Measurements from ENCODE around the gene LTBP1.

LTBP1 gene

GRCh38 chr2:33077844-33078243, 131.1 kb downstream of the LTBP1 start:
- Histone ChIP-seq H2BK5ac (ENCODE audit: low read depth, low read length, poor library complexity) (no peak overlapping the region), H3K79me2 (ENCODE audit: control insufficient read depth, insufficient read depth, low read length, poor library complexity) (no peaks in the 10 kb centered on the region), H3K79me1 (ENCODE audit: low read length) (no peaks in the 10 kb centered on the region), H4K91ac (ENCODE audit: low read depth, low read length) (no peak overlapping the region), H3K4me3 (ENCODE audit: low read depth, low read length) (no peak overlapping the region), H3K14ac (ENCODE audit: low read length) (no peak overlapping the region), H3K4me2 (ENCODE audit: low read length) (no peak overlapping the region), H3K27ac (ENCODE audit: low read depth, low read length) (no peak overlapping the region), H3K9ac (ENCODE audit: low read length) (no peak overlapping the region), H4K12ac (ENCODE audit: low read depth, low read length) (no peak overlapping the region), H3K18ac (ENCODE audit: low read length) (no peak overlapping the region), H2BK120ac (ENCODE audit: insufficient read depth, low read length, poor library complexity) (no peak overlapping the region), H2AK5ac (ENCODE audit: low read length) (no peak overlapping the region), H4K8ac (ENCODE audit: low read depth, low read length) (no peak overlapping the region), H3K4ac (ENCODE audit: low read depth, low read length) (no peak overlapping the region), H3K36me3 (ENCODE audit: control insufficient read depth in 1 of 2, insufficient read depth in 2 of 2, low read length in 2 of 2) (no peaks in the 10 kb centered on the region), H2BK12ac (ENCODE audit: low read length) (no peak overlapping the region), H2AFZ (ENCODE audit: insufficient read depth, low read length, poor library complexity) (no peak overlapping the region), H3K4me1 (ENCODE audit: control insufficient read depth in 1 of 2, insufficient read depth in 2 of 2, low read length in 2 of 2) (peaks cover 0 to under 1% of the 10 kb centered on the region in 2 experiments), H3K9me3 (ENCODE audit: insufficient read depth, low read depth, low read length) (no peaks in the 10 kb centered on the region), H3K23ac (ENCODE audit: low read length) (no peak overlapping the region), H3K27me3 (ENCODE audit: insufficient read depth, low read length) (no peaks in the 10 kb centered on the region)
- WGBS (ENCODE audit: extremely low coverage, insufficient coverage, insufficient read length): no CpG with 5 or more reads among the region's 4 CpGs
- no peak for DNase-seq

GRCh38 chr2:33081691-33082090, 134.9 kb downstream of the LTBP1 start:
- no peak overlapping the region for H3K4me3 ChIP-seq (ENCODE audit: low read depth, low read length)
- no peak overlapping the region for H3K23ac ChIP-seq (ENCODE audit: low read length)
- H4K8ac ChIP-seq (ENCODE audit: low read depth, low read length): no peak overlapping the region
- H3K4ac ChIP-seq (ENCODE audit: low read depth, low read length): no peak overlapping the region
- H3K14ac ChIP-seq (ENCODE audit: low read length): no peak overlapping the region
- no peak overlapping the region for H2AFZ ChIP-seq (ENCODE audit: insufficient read depth, low read length, poor library complexity)
- H3K79me2 ChIP-seq (ENCODE audit: control insufficient read depth, insufficient read depth, low read length, poor library complexity): no peaks in the 10 kb centered on the region
- H2BK12ac ChIP-seq (ENCODE audit: low read length): no peak overlapping the region
- H4K12ac ChIP-seq (ENCODE audit: low read depth, low read length): no peak overlapping the region
- no peak overlapping the region for H3K9ac ChIP-seq (ENCODE audit: low read length)
- no CpG with 5 or more reads among the region's 7 CpGs for WGBS (ENCODE audit: extremely low coverage, insufficient coverage, insufficient read length)
- no peak overlapping the region for H2BK5ac ChIP-seq (ENCODE audit: low read depth, low read length, poor library complexity)
- H3K27me3 ChIP-seq (ENCODE audit: insufficient read depth, low read length): no peaks in the 10 kb centered on the region
- no peak overlapping the region for H3K18ac ChIP-seq (ENCODE audit: low read length)
- no peak for DNase-seq
- no peak overlapping the region for H3K4me2 ChIP-seq (ENCODE audit: low read length)
- H2BK120ac ChIP-seq (ENCODE audit: insufficient read depth, low read length, poor library complexity): no peak overlapping the region
- no peak overlapping the region for H4K91ac ChIP-seq (ENCODE audit: low read depth, low read length)
- no peaks in the 10 kb centered on the region for H3K9me3 ChIP-seq (ENCODE audit: insufficient read depth, low read depth, low read length)
- no peaks in the 10 kb centered on the region for H3K4me1 ChIP-seq (ENCODE audit: control insufficient read depth in 1 of 2, insufficient read depth in 2 of 2, low read length in 2 of 2)
- no peak overlapping the region for H3K27ac ChIP-seq (ENCODE audit: low read depth, low read length)
- no peaks in the 10 kb centered on the region for H3K79me1 ChIP-seq (ENCODE audit: low read length)
- H3K36me3 ChIP-seq (ENCODE audit: control insufficient read depth in 1 of 2, insufficient read depth in 2 of 2, low read length in 2 of 2): no peaks in the 10 kb centered on the region
- no peak overlapping the region for H2AK5ac ChIP-seq (ENCODE audit: low read length)

GRCh38 chr2:33083699-33084387, 137.1 kb downstream of the LTBP1 start:
- Histone ChIP-seq H3K27me3 (ENCODE audit: insufficient read depth, low read length) (no peaks in the 10 kb centered on the region), H2BK5ac (ENCODE audit: low read depth, low read length, poor library complexity) (no peak overlapping the region), H2BK120ac (ENCODE audit: insufficient read depth, low read length, poor library complexity) (no peak overlapping the region), H3K27ac (ENCODE audit: low read depth, low read length) (no peak overlapping the region), H4K12ac (ENCODE audit: low read depth, low read length) (no peak overlapping the region), H3K4me2 (ENCODE audit: low read length) (no peak overlapping the region), H3K9me3 (ENCODE audit: insufficient read depth, low read depth, low read length) (no peaks in the 10 kb centered on the region), H3K4me3 (ENCODE audit: low read depth, low read length) (no peak overlapping the region), H2AK5ac (ENCODE audit: low read length) (no peak overlapping the region), H4K91ac (ENCODE audit: low read depth, low read length) (no peak overlapping the region), H3K79me2 (ENCODE audit: control insufficient read depth, insufficient read depth, low read length, poor library complexity) (no peaks in the 10 kb centered on the region), H4K8ac (ENCODE audit: low read depth, low read length) (no peak overlapping the region), H3K18ac (ENCODE audit: low read length) (no peak overlapping the region), H3K4ac (ENCODE audit: low read depth, low read length) (no peak overlapping the region), H2AFZ (ENCODE audit: insufficient read depth, low read length, poor library complexity) (no peak overlapping the region), H2BK12ac (ENCODE audit: low read length) (no peak overlapping the region), H3K14ac (ENCODE audit: low read length) (no peak overlapping the region), H3K36me3 (ENCODE audit: control insufficient read depth in 1 of 2, insufficient read depth in 2 of 2, low read length in 2 of 2) (no peaks in the 10 kb centered on the region), H3K79me1 (ENCODE audit: low read length) (no peaks in the 10 kb centered on the region), H3K4me1 (ENCODE audit: control insufficient read depth in 1 of 2, insufficient read depth in 2 of 2, low read length in 2 of 2) (no peaks in the 10 kb centered on the region), H3K9ac (ENCODE audit: low read length) (no peak overlapping the region), H3K23ac (ENCODE audit: low read length) (no peak overlapping the region)
- DNase-seq: no peak
- no CpG with 5 or more reads among the region's 6 CpGs for WGBS (ENCODE audit: extremely low coverage, insufficient coverage, insufficient read length)

GRCh38 chr2:33084433-33084832, 137.7 kb downstream of the LTBP1 start:
- Histone ChIP-seq H3K79me1 (ENCODE audit: low read length) (no peaks in the 10 kb centered on the region), H3K27me3 (ENCODE audit: insufficient read depth, low read length) (no peaks in the 10 kb centered on the region), H2BK120ac (ENCODE audit: insufficient read depth, low read length, poor library complexity) (no peak overlapping the region), H2BK5ac (ENCODE audit: low read depth, low read length, poor library complexity) (no peak overlapping the region), H2AFZ (ENCODE audit: insufficient read depth, low read length, poor library complexity) (no peak overlapping the region), H3K4me1 (ENCODE audit: control insufficient read depth in 1 of 2, insufficient read depth in 2 of 2, low read length in 2 of 2) (no peaks in the 10 kb centered on the region), H3K14ac (ENCODE audit: low read length) (no peak overlapping the region), H3K4me3 (ENCODE audit: low read depth, low read length) (no peak overlapping the region), H4K91ac (ENCODE audit: low read depth, low read length) (no peak overlapping the region), H2BK12ac (ENCODE audit: low read length) (no peak overlapping the region), H4K8ac (ENCODE audit: low read depth, low read length) (no peak overlapping the region), H4K12ac (ENCODE audit: low read depth, low read length) (no peak overlapping the region), H3K23ac (ENCODE audit: low read length) (no peak overlapping the region), H2AK5ac (ENCODE audit: low read length) (no peak overlapping the region), H3K18ac (ENCODE audit: low read length) (no peak overlapping the region), H3K36me3 (ENCODE audit: control insufficient read depth in 1 of 2, insufficient read depth in 2 of 2, low read length in 2 of 2) (no peaks in the 10 kb centered on the region), H3K4me2 (ENCODE audit: low read length) (no peak overlapping the region), H3K79me2 (ENCODE audit: control insufficient read depth, insufficient read depth, low read length, poor library complexity) (no peaks in the 10 kb centered on the region), H3K9ac (ENCODE audit: low read length) (no peak overlapping the region), H3K4ac (ENCODE audit: low read depth, low read length) (no peak overlapping the region), H3K9me3 (ENCODE audit: insufficient read depth, low read depth, low read length) (no peaks in the 10 kb centered on the region), H3K27ac (ENCODE audit: low read depth, low read length) (no peak overlapping the region)
- no CpG with 5 or more reads among the region's 7 CpGs for WGBS (ENCODE audit: extremely low coverage, insufficient coverage, insufficient read length)
- DNase-seq: no peak
